Activated CD8-positive, alpha-beta memory T cell treated with anti-CD3 and anti-CD28 coated beads for 4 hours (primary cell): ENCODE results near the gene SHISA3.
"Not testable (repeated sequence)": the region's sequence is repeated elsewhere in the genome, so short reads cannot be mapped to it uniquely, and the experiment has no call there.

Experiments used
- DNase-seq, 2 donors: peaks; one replicate each; pipeline ENCODE4 v3.0.0-alpha.2; 2020; ENCODE audit warnings: low read depth in 2 of 2

The SHISA3 gene

GRCh38 chr4:42396752-42397634 is at the start of gene SHISA3:
SHISA3 (plus strand) TSS chr4:42397488; CDS start chr4:42398057, 569 bp downstream.
- no peak for DNase-seq

GRCh38 chr4:42348247-42348646 is 49.0 kb upstream of the SHISA3 start:
- no peak for DNase-seq

- no peak for DNase-seq
Observed at GRCh38 chr4:42348692-42349091, 48.6 kb upstream of the SHISA3 start.

- no peak for DNase-seq
Observed at GRCh38 chr4:42350611-42351182, 46.6 kb upstream of the SHISA3 start.

- no peak for DNase-seq
Observed at GRCh38 chr4:42352049-42352448, 45.2 kb upstream of the SHISA3 start.

- DNase-seq, result no peak
Observed at GRCh38 chr4:42357325-42357724, 40.0 kb upstream of the SHISA3 start.

GRCh38 chr4:42359711-42360110 is 37.6 kb upstream of the SHISA3 start:
- no peak for DNase-seq

- no peak for DNase-seq
Observed at GRCh38 chr4:42360256-42360669, 37.0 kb upstream of the SHISA3 start.

- no peak for DNase-seq
Observed at GRCh38 chr4:42361456-42361855, 35.8 kb upstream of the SHISA3 start.

- DNase-seq, result no peak
Observed at GRCh38 chr4:42362591-42362990, 34.7 kb upstream of the SHISA3 start.

- DNase-seq, result no peak
Observed at GRCh38 chr4:42363614-42364013, 33.7 kb upstream of the SHISA3 start.

- no peak for DNase-seq
Observed at GRCh38 chr4:42364266-42365053, 32.8 kb upstream of the SHISA3 start.

- no peak for DNase-seq
Observed at GRCh38 chr4:42366959-42367358, 30.3 kb upstream of the SHISA3 start.

GRCh38 chr4:42369489-42369888 is 27.8 kb upstream of the SHISA3 start:
- no peak for DNase-seq

GRCh38 chr4:42371305-42372252 is 25.7 kb upstream of the SHISA3 start:
- DNase-seq, result no peak

- not testable (repeated sequence) for DNase-seq
Observed at GRCh38 chr4:42372303-42372702, 25.0 kb upstream of the SHISA3 start.

GRCh38 chr4:42377497-42377896 is 19.8 kb upstream of the SHISA3 start:
- DNase-seq, result no peak

- DNase-seq, result no peak
Observed at GRCh38 chr4:42381666-42382065, 15.6 kb upstream of the SHISA3 start.

- DNase-seq, result no peak
Observed at GRCh38 chr4:42385516-42385915, 11.8 kb upstream of the SHISA3 start.

- DNase-seq, result no peak
Observed at GRCh38 chr4:42390622-42391354, 6.5 kb upstream of the SHISA3 start.

GRCh38 chr4:42391355-42391664 is 6.0 kb upstream of the SHISA3 start:
- no peak for DNase-seq
